Prostate gland (tissue), 2 donors: ENCODE results near the gene BIRC5. TPM values are rescaled to one million over a fixed set of nuclear protein-coding genes. Genes with fewer than 3 reads are reported as not detected.
A peak's percentile ranks its signal among the peaks of the same experiment; 100 is the strongest.

ENCODE experiments used
- DNase-seq: peaks from one replicate; pipeline ENCODE4 v3.0.0-alpha.2; 2019; ENCODE audit warnings: low spot score
- H3K27ac ChIP-seq, 2 donors: fragments of 200-600 bp; sonication (generic); 2 replicates each; pipeline ENCODE4 v1.5.1; 2017 to 2019
- H3K27me3 ChIP-seq: fragments of 200-600 bp; sonication (generic); replicated peaks from 2 replicates; pipeline ENCODE4 v1.5.1; 2019; ENCODE audit not compliant: insufficient read depth
- H3K36me3 ChIP-seq, 2 donors: fragments of 200-600 bp; sonication (generic); 1 replicate in 1 of 2; 2 replicates in 1 of 2; pipeline versions ENCODE4 v1.5.1 to v1.8.1; 2017 to 2019
- H3K4me1 ChIP-seq: fragments of 200-600 bp; sonication (generic); replicated peaks from 2 replicates; pipeline ENCODE4 v1.5.1; 2019
- H3K4me3 ChIP-seq, 2 donors: fragments of 200-600 bp; sonication (generic); 2 replicates each; pipeline ENCODE4 v1.5.1; 2017 to 2019
- H3K9me3 ChIP-seq: fragments of 200-600 bp; sonication (generic); 2 replicates; pipeline ENCODE4 v1.5.1; 2017
- POLR2A ChIP-seq: fragments of 450-650 bp; IDR thresholded peaks from one replicate; pipeline ENCODE4 v1.6.1; 2016; ENCODE audit warnings: antibody characterized with exemption, mild to moderate bottlenecking
- POLR2AphosphoS5 ChIP-seq: sonication (generic); formaldehyde crosslinking; IDR thresholded peaks from one replicate; pipeline ENCODE4 v1.6.1; 2017; ENCODE audit warnings: antibody characterized with exemption
- WGBS: methylation state at CpG from one replicate; pipeline ENCODE4 v1.1.5; 2018; 5-methylcytosine and 5-hydroxymethylcytosine counted together
- intact Hi-C: fragments of 100-400 bp; cut with DNase I; formaldehyde crosslinking; loops from one replicate; pipeline ENCODE4 v1.14.2; 2022
- total RNA-seq, 2 donors: library from RNA; depleted of rRNA; stranded (reverse); fragments of >200 nt; gene quantifications; one replicate each; pipeline ENCODE4 v1.1.0, GENCODE V29; 2016
- TF ChIP-seq, protein P1 (sequence below), 4 experiments: fragments of 200-600 bp in 2 of 4; fragments of 450-650 bp in 2 of 4; sonication (generic) in 2 of 4; IDR thresholded peaks; 1 replicate in 3 of 4; 2 replicates in 1 of 4; pipeline ENCODE4 v1.5.1; 2016 to 2019; ENCODE audit warnings: antibody characterized with exemption in 4 of 4, mild to moderate bottlenecking in 2 of 4, moderate library complexity in 2 of 4

Gene BIRC5
- total RNA-seq, 2 donors from 2014 or later, result 4.6 to 7.0 TPM

DNA sequence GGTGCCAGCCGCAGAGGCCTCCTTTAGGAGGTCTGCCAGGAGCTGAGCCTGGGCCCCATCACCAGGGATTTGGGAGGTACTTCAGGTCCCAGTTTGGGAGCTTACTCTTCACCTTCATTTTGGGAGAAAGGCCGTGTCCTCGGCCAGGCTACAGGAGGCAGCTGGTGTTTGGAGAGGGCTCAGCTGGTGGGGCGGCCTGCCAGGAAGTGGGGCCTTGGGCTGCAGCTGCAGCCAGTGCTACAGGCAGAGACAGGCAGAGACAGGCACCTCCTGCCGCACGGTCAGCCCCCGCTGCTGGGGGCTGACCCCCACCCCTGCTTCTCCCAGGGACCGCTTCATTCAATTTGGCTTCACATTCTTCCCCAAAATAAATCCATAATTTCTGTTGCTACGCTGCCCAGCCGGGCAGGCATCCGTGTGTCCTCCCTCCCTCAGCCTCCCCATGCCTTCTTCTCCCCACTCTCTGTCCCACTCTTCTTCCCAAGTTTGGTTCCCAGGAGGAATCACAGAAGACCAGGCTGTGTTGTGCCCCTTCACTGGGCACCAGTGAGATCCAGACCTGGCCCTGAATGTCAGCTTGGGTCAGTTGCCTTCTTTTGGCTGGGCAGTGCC is 23.5 kb downstream of the BIRC5 start:
- H3K36me3 ChIP-seq, result no peaks in the 10 kb centered on the region
- TF ChIP-seq, protein P1, sequence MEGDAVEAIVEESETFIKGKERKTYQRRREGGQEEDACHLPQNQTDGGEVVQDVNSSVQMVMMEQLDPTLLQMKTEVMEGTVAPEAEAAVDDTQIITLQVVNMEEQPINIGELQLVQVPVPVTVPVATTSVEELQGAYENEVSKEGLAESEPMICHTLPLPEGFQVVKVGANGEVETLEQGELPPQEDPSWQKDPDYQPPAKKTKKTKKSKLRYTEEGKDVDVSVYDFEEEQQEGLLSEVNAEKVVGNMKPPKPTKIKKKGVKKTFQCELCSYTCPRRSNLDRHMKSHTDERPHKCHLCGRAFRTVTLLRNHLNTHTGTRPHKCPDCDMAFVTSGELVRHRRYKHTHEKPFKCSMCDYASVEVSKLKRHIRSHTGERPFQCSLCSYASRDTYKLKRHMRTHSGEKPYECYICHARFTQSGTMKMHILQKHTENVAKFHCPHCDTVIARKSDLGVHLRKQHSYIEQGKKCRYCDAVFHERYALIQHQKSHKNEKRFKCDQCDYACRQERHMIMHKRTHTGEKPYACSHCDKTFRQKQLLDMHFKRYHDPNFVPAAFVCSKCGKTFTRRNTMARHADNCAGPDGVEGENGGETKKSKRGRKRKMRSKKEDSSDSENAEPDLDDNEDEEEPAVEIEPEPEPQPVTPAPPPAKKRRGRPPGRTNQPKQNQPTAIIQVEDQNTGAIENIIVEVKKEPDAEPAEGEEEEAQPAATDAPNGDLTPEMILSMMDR (IDR thresholded peaks at IDR 0.05), result no peak
- no peak for TF ChIP-seq POLR2A
- no peak for TF ChIP-seq POLR2AphosphoS5
- 30% methylated on average over 11 of the region's 11 CpGs for WGBS
- H3K4me3 ChIP-seq, result no peak overlapping the region
- DNase-seq, result peak; percentile 53
- intact Hi-C loops, result no loop called here
- H3K27ac ChIP-seq, result no peak overlapping the region
- H3K27me3 ChIP-seq, result no peaks in the 10 kb centered on the region
- no peaks in the 10 kb centered on the region for H3K9me3 ChIP-seq
- H3K4me1 ChIP-seq, result no peaks in the 10 kb centered on the region

DNA sequence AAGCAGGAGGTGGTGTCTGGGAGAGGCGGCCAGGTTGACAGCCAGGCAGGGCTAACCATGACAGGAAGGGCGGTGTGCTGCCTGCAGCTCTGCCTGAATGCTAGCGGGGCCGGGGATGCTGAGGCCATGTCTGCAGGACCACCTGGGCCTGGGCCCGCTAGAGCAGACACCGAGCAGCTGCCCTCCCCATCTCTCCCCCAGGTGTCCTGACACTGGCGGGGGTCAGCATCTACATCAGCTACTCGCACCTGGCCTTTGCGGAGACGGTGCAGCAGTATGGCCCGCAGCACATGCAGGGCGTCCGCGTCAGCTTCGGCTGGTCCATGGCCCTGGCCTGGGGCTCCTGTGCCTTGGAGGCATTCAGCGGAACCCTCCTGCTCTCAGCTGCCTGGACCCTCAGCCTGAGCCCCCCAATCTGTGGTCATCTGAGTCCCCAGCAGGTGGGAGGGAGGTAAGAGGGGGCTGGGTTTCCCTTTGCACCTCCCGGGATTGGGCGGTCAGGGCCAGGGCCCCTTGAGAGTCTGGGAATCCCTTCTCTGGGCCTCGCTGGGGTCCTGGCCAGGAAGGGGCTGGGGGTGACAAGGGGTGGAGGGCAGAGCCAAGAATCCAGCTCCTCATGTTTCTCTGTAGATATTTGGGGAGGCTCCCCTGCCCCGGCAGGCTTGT is 24.9 kb downstream of the BIRC5 start:
- H3K9me3 ChIP-seq, result no peaks in the 10 kb centered on the region
- no peak overlapping the region for H3K27ac ChIP-seq
- H3K36me3 ChIP-seq, result no peaks in the 10 kb centered on the region
- intact Hi-C loops, result no loop called here
- no peak overlapping the region for H3K4me3 ChIP-seq
- no peaks in the 10 kb centered on the region for H3K4me1 ChIP-seq
- TF ChIP-seq POLR2AphosphoS5 (no peak), POLR2A (no peak)
- H3K27me3 ChIP-seq, result no peaks in the 10 kb centered on the region
- 83% methylated on average over 18 of the region's 20 CpGs for WGBS
- no peak for DNase-seq

DNA sequence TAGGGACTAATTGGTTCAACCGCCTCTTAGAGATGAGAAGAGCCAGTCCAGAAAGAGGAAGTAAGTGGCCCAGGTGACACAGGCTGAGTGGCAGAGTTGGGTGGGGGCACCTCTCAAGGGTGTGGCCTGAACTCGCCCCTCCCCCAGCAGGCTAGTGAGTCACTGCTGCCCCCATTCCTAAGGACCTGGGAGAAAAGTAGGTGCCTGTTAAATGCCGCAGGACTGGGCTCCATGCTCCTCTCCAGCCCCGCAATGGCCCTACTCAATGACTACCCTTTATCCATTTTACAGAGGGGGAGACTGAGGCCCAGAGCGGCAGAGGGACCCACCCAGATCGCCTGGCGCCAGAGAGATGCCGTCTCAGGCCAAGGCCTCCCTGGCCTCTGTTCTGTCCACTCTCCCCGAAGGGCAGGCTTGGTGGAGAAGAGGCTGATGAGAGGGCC is 25.5 kb downstream of the BIRC5 start:
- intact Hi-C loops, result no loop called here
- no peaks in the 10 kb centered on the region for H3K9me3 ChIP-seq
- DNase-seq, result no peak
- no peak overlapping the region for H3K27ac ChIP-seq
- no peaks in the 10 kb centered on the region for H3K27me3 ChIP-seq
- TF ChIP-seq POLR2AphosphoS5 (no peak), POLR2A (no peak)
- TF ChIP-seq, protein P1 (IDR thresholded peaks at IDR 0.05), result no peak
- WGBS, result 97% methylated on average over 9 of the region's 9 CpGs
- H3K4me3 ChIP-seq, result no peak overlapping the region
- no peaks in the 10 kb centered on the region for H3K36me3 ChIP-seq
- H3K4me1 ChIP-seq, result no peaks in the 10 kb centered on the region

DNA sequence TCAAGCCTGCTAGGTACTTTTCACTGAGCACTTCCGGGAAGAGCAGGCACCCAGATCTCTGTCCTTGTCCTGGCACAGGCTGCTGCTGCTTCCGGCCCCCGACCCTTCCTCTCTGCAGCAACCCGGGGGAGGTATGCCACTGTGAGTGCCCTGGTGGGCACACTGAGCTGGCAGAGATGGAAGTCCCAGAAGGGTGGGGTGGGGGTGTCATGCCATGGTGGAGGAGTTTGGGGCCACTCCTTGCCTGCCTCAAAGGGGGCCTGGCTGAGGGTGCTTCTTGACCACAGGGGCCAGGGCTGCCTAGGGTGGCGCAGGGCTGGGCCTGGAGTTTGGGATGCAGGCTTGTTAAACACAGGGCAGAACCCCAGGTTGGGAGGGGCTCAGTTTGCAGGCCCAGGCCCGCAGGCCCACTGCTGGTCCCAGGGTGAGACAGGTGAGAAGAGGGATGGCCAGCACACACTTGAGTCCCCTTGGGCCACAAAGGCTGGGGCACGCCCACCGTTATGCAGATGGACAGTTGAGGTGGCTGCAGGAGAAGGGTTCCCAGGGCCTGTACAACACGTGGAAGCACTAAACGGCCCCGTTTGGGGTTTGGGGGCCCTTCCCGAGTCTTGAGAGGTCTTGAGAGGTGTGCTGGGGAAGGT is 26.1 kb downstream of the BIRC5 start:
- Histone ChIP-seq H3K4me3 (no peak overlapping the region), H3K9me3 (no peaks in the 10 kb centered on the region), H3K27me3 (no peaks in the 10 kb centered on the region), H3K4me1 (no peaks in the 10 kb centered on the region), H3K27ac (no peak overlapping the region), H3K36me3 (no peaks in the 10 kb centered on the region)
- WGBS, result 69% methylated on average over 12 of the region's 12 CpGs
- intact Hi-C loops, result no loop called here
- DNase-seq, result no peak
- TF ChIP-seq POLR2A, result no peak
- TF ChIP-seq, protein P1 (IDR thresholded peaks at IDR 0.05), result no peak
- no peak for TF ChIP-seq POLR2AphosphoS5

DNA sequence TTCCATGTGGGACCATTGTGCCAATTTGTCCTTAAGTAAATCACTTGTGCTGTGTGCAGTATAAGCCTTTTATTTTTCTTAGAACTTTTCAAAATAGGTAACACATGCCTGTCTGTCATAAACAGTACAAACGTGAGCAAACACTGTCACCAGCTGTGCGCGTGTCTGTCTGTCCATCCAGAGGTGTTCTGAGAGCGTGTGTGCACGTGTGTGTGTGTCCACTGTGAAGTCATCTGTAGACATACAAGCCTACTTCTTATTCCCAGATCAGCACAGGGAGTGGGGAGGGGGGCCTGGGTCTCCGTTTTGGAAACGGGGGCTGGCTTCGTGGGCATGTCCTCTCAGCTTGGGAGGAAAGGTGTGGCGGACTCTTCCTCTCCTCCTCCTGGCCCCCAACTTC is 26.8 kb downstream of the BIRC5 start:
- Histone ChIP-seq H3K4me1 (no peaks in the 10 kb centered on the region), H3K27ac (no peak overlapping the region), H3K9me3 (no peaks in the 10 kb centered on the region), H3K4me3 (no peak overlapping the region), H3K27me3 (no peaks in the 10 kb centered on the region), H3K36me3 (no peaks in the 10 kb centered on the region)
- 80% methylated on average over 9 of the region's 9 CpGs for WGBS
- no peak for TF ChIP-seq POLR2AphosphoS5
- no peak for TF ChIP-seq POLR2A
- TF ChIP-seq, protein P1 (IDR thresholded peaks at IDR 0.05), result no peak
- no peak for DNase-seq
- intact Hi-C loops, result no loop called here
